ENCODE data around the gene ATG101. TPM values are rescaled to one million over a fixed set of nuclear protein-coding genes. Genes with fewer than 3 reads are reported as not detected.
A peak's percentile ranks its signal among the peaks of the same experiment; 100 is the strongest.

The ATG101 gene
- total RNA-seq, 1 experiment from 2014 or later = 66.9 TPM

DNA sequence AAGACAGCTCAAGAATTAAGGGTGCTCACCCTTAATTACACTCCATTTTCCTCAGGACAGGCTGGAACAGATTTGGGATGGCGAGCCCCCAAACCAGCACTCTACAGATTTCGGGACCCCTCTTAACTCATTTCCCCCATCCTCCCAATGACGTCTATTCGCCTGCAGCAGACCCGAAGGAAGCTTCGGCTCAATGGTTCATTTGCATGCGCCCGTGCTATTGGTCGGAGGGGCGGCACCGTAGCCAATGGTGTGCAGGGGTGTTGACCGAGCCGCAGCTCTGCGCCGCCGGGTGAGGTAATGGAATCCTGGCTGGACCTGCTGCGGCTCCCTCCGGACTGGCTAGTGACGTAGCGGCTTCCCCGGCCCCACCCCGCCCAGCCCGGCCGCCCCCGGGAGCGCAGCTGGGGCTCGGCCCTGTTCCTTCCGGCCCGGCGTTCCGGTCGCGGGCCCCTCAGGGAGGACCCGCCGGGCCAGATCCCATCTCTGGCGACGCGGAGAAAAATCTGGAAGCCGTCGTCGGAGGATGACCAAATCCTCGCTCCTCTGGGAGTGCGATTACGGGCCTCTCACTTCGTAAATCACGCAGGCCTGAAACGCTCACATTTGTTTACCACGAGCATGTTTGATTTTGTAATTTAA, 36.9 kb upstream of the ATG101 start:
- CTCF ChIA-PET = interaction anchor here (0.5 to 17.1 kb wide), 11 partner anchors 9 to 1975 kb away, joined by 3 to 560 read pairs (median 5); partner anchors contain the start of genes ATG101, NR4A1 and SMIM41
- H3K4me3 Mint-ChIP-seq (ENCODE audit: unreplicated experiment) = peak overlapping the region; percentile 71
- TF ChIP-seq, protein P1, sequence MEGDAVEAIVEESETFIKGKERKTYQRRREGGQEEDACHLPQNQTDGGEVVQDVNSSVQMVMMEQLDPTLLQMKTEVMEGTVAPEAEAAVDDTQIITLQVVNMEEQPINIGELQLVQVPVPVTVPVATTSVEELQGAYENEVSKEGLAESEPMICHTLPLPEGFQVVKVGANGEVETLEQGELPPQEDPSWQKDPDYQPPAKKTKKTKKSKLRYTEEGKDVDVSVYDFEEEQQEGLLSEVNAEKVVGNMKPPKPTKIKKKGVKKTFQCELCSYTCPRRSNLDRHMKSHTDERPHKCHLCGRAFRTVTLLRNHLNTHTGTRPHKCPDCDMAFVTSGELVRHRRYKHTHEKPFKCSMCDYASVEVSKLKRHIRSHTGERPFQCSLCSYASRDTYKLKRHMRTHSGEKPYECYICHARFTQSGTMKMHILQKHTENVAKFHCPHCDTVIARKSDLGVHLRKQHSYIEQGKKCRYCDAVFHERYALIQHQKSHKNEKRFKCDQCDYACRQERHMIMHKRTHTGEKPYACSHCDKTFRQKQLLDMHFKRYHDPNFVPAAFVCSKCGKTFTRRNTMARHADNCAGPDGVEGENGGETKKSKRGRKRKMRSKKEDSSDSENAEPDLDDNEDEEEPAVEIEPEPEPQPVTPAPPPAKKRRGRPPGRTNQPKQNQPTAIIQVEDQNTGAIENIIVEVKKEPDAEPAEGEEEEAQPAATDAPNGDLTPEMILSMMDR (IDR thresholded peaks at IDR 0.05; ENCODE audit: unreplicated experiment) = no peak
- H3K4me1 Mint-ChIP-seq (ENCODE audit: insufficient read depth, unreplicated experiment) = peaks cover 10% of the 10 kb centered on the region
- peak; percentile 95 for DNase-seq (ENCODE audit: unreplicated experiment)
- POLR2A ChIA-PET = interaction anchor here (0.6 to 3.2 kb wide), 14 partner anchors 9 to 661 kb away, joined by 3 to 36 read pairs (median 4); partner anchors contain the start of genes ATG101, KRT6A and NR4A1
- no TSS peak for BruUV-seq (replicated peaks)
- H3K27ac Mint-ChIP-seq (ENCODE audit: low read depth, unreplicated experiment) = peak overlapping the region; percentile 83
- no peaks in the 10 kb centered on the region for H3K9me3 Mint-ChIP-seq (ENCODE audit: unreplicated experiment)
- intact Hi-C loops (cut with micrococcal nuclease) = no loop called here
- H3K36me3 Mint-ChIP-seq (ENCODE audit: insufficient read depth, unreplicated experiment) = no peaks in the 10 kb centered on the region
- H3K27me3 Mint-ChIP-seq (ENCODE audit: insufficient read depth, unreplicated experiment) = peaks cover 10% of the 10 kb centered on the region

GRCh38 chr12:52033446-52034140, 36.2 kb upstream of the ATG101 start:
- TF ChIP-seq, protein P1 (IDR thresholded peaks at IDR 0.05; ENCODE audit: unreplicated experiment) = no peak
- Mint-ChIP-seq H3K4me3 (ENCODE audit: unreplicated experiment) (peak overlapping the region; percentile 71), H3K36me3 (ENCODE audit: insufficient read depth, unreplicated experiment) (no peaks in the 10 kb centered on the region), H3K9me3 (ENCODE audit: unreplicated experiment) (no peaks in the 10 kb centered on the region), H3K4me1 (ENCODE audit: insufficient read depth, unreplicated experiment) (peaks cover 10% of the 10 kb centered on the region), H3K27me3 (ENCODE audit: insufficient read depth, unreplicated experiment) (peaks cover 10% of the 10 kb centered on the region), H3K27ac (ENCODE audit: low read depth, unreplicated experiment) (peak overlapping the region; percentile 83)
- intact Hi-C loops (cut with micrococcal nuclease) = no loop called here
- BruUV-seq (replicated peaks) = TSS peak; percentile 98
- no peak for DNase-seq (ENCODE audit: unreplicated experiment)
- POLR2A ChIA-PET = interaction anchor here (1.0 to 3.2 kb wide), 10 partner anchors 10 to 662 kb away, joined by 3 to 36 read pairs (median 6); partner anchors contain the start of genes ATG101, KRT6A and NR4A1
- CTCF ChIA-PET = interaction anchor here (4.3 to 17.1 kb wide), 3 partner anchors 9 to 42 kb away, joined by 19 to 560 read pairs (median 258); partner anchors contain the start of genes ATG101 and SMIM41

- intact Hi-C loops (cut with micrococcal nuclease) = no loop called here
- CTCF ChIA-PET = interaction anchor here (2.2 to 4.3 kb wide), 2 partner anchors 10 to 11 kb away, joined by 11 to 19 read pairs; no protein-coding TSS in a partner anchor
- Mint-ChIP-seq H3K27ac (ENCODE audit: low read depth, unreplicated experiment) (no peak overlapping the region), H3K4me3 (ENCODE audit: unreplicated experiment) (no peak overlapping the region), H3K4me1 (ENCODE audit: insufficient read depth, unreplicated experiment) (peaks cover 10% of the 10 kb centered on the region), H3K27me3 (ENCODE audit: insufficient read depth, unreplicated experiment) (peaks cover 10% of the 10 kb centered on the region), H3K36me3 (ENCODE audit: insufficient read depth, unreplicated experiment) (no peaks in the 10 kb centered on the region), H3K9me3 (ENCODE audit: unreplicated experiment) (no peaks in the 10 kb centered on the region)
- no peak for DNase-seq (ENCODE audit: unreplicated experiment)
- POLR2A ChIA-PET = no interaction called here
- TF ChIP-seq, protein P1 (IDR thresholded peaks at IDR 0.05; ENCODE audit: unreplicated experiment) = no peak
- BruUV-seq (replicated peaks) = no TSS peak
Measured at GRCh38 chr12:52035190-52035589, 34.6 kb upstream of the ATG101 start.

GRCh38 chr12:52035926-52036325, 33.9 kb upstream of the ATG101 start:
- BruUV-seq (replicated peaks) = no TSS peak
- Mint-ChIP-seq H3K27me3 (ENCODE audit: insufficient read depth, unreplicated experiment) (peaks cover 10% of the 10 kb centered on the region), H3K4me3 (ENCODE audit: unreplicated experiment) (no peak overlapping the region), H3K4me1 (ENCODE audit: insufficient read depth, unreplicated experiment) (peaks cover 10% of the 10 kb centered on the region), H3K9me3 (ENCODE audit: unreplicated experiment) (no peaks in the 10 kb centered on the region), H3K27ac (ENCODE audit: low read depth, unreplicated experiment) (no peak overlapping the region), H3K36me3 (ENCODE audit: insufficient read depth, unreplicated experiment) (no peaks in the 10 kb centered on the region)
- DNase-seq (ENCODE audit: unreplicated experiment) = no peak
- ChIA-PET POLR2A (interaction anchor here (1.4 kb wide), 1 partner anchor 34 kb away, joined by 5 read pairs; the partner anchor contains the start of gene ATG101), CTCF (interaction anchor here (2.2 kb wide), 1 partner anchor 10 kb away, joined by 11 read pairs; no protein-coding TSS in a partner anchor)
- intact Hi-C loops (cut with micrococcal nuclease) = no loop called here
- TF ChIP-seq, protein P1 (IDR thresholded peaks at IDR 0.05; ENCODE audit: unreplicated experiment) = no peak
